HG03521 (cell line): ENCODE measurements around the gene PLEKHN1.

Source experiments
- ATAC-seq: cut with Tn5 transposase; IDR thresholded peaks from one replicate; pipeline ENCODE4 v1.9.1; 2021; ENCODE audit warnings: mild to moderate bottlenecking, moderate library complexity; ENCODE audit not compliant: unreplicated experiment

The PLEKHN1 gene

DNA sequence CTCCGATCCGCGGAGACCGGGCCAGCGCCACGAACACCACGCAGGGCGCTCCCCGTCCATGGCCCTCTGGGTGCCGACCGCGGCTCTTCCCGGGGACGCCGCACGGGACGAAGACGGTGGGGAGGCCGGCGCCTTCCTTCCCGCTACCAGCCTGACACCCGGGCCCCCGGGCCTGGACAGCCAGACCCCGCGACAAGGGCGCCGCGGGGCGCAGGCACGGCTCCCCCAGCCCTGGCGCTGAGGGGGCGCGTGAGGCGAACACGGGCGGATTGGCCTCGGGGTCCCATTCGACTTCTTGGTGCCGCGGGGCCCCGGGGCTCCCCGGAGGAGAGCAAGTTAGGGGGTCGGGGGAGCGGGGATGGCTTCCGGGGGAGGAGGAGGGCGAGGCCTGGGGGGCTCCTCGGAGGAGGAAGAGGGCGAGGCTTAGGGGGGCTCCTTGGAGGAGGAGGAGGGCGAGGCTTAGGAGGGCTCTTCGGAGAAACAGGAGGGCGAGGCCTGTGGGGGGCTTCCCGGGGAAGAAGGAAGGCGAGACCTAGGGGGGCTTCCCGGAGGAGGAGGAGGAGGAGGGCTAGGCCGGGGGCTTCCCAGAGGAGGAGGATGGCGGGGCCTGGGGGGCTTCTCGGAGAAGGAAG is 6.4 kb upstream of the PLEKHN1 start:
- ATAC-seq = no peak

- ATAC-seq = peak; percentile 34
Measured at GRCh38 chr1:960363-961131, 5.7 kb upstream of the PLEKHN1 start, which contains the start of gene KLHL17. Gene KLHL17 (plus strand): TSS chr1:960584. CDS start chr1:960694, 110 bp downstream.

- no peak for ATAC-seq
Measured at GRCh38 chr1:961132-961669, 5.1 kb upstream of the PLEKHN1 start.

DNA sequence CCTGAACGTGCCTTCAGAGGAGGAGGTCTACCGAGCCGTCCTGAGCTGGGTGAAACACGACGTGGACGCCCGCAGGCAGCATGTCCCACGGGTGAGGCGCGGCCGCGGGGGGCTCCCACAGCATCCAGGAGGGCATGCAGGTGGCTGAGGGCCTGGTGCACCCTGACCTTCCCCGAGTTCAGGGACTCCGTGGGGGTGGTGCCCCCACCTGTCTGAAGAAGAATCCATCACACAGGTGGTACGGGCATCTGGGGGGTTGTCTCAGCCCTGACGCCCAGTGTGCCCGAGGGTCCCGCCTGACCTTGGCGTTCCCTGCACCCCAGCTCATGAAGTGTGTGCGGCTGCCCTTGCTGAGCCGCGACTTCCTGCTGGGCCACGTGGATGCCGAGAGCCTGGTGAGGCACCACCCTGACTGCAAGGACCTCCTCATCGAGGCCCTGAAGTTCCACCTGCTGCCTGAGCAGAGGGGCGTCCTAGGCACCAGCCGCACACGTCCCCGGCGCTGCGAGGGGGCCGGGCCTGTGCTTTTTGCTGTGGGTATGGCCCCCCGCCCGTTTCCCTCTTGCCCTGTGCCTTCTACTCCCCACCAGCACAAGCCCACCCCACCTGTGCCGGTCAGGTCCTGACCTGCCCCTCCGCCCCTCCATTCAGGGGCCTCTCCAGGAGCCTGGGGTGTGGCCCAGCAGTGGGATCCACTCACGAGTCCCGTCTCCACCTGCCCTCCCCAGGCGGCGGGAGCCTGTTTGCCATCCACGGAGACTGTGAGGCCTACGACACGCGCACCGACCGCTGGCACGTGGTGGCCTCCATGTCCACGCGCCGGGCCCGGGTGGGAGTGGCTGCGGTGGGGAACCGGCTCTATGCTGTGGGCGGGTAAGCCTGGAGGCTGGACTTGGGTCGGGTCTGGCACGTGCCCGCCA is 3.6 kb upstream of the PLEKHN1 start:
- no peak for ATAC-seq

DNA sequence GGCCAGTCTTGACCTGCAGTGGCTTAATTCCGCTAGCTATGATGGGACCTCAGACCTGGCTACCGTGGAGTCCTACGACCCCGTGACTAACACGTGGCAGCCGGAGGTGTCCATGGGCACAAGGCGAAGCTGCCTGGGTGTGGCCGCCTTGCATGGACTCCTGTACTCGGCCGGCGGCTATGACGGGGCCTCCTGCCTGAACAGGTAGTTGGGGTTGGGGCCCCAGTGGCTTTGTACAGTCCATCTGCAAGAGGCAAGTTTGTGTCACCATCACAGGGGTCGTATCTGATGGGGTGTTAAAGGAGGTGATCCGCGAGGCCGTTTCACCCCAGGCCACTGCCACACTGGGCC is 3.0 kb upstream of the PLEKHN1 start:
- no peak for ATAC-seq

GRCh38 chr1:963746-964525 is 2.3 kb upstream of the PLEKHN1 start:
- ATAC-seq = no peak

DNA sequence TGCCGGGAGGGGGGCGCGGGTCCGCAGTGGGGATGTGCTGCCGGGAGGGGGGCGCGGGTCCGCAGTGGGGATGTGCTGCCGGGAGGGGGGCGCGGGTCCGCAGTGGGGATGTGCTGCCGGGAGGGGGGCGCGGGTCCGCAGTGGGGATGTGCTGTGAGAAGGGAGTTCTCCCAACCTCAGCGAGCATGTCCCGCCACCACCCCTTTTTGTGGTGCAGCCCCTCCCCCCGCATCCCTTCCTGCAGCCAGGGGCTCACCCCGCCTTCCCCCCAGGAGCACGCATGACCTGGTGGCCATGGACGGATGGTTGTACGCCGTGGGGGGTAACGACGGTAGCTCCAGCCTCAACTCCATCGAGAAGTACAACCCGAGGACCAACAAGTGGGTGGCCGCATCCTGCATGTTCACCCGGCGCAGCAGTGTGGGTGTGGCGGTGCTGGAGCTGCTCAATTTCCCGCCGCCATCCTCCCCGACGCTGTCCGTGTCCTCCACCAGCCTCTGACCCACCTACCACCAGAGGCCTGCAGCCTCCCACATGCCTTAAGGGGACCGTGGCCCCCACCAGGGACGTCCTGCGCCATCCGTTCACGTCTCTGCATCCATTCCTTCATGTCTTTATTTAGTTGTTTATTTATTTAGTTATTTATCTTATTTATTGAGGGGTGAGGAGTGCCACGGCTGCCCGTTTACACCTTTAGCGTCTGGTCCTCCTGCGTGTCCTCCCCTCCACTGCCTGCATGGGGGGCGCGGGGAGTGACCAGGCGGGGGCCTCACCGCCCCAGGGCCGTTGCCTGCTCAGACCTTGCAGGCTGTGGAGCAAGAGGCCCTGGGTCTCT is 1.4 kb upstream of the PLEKHN1 start:
- ATAC-seq = no peak

DNA sequence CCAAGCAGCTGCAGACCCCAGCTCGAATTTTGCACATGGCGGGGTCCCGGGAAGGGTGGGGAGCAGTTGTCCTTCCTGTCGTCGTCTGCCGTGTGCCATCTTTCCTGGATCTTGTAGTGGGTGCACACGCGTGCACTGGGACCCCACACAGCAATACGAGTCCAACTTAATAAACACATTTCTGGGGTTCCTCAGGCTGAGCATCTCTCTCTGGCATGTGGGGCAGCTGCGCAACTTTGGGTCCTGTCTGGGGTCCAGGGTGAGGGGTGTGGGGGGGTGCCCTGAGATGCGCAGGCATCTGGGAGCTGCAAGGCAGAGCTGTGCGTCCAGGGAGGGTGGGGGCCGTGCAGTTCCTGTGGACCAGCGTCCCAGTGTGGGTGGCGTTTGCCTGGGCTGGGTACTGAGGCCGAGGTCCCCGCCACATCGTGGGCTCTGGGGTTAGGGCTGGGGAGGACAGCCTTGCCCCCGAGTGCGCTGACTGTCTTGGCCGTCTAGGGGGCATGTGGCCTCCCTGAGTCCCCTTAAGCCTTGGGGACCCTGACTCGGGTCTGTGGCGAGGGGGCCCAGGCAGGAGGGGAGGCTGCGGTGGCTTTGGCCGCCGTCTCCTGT is 652 bp upstream of the PLEKHN1 start:
- no peak for ATAC-seq

GRCh38 chr1:966704-967300 is 520 bp downstream of the PLEKHN1 start:
- peak; percentile 42 for ATAC-seq

GRCh38 chr1:967466-968343 is 1.4 kb downstream of the PLEKHN1 start:
- no peak for ATAC-seq

GRCh38 chr1:969260-969855 is 3.1 kb downstream of the PLEKHN1 start:
- ATAC-seq = no peak

DNA sequence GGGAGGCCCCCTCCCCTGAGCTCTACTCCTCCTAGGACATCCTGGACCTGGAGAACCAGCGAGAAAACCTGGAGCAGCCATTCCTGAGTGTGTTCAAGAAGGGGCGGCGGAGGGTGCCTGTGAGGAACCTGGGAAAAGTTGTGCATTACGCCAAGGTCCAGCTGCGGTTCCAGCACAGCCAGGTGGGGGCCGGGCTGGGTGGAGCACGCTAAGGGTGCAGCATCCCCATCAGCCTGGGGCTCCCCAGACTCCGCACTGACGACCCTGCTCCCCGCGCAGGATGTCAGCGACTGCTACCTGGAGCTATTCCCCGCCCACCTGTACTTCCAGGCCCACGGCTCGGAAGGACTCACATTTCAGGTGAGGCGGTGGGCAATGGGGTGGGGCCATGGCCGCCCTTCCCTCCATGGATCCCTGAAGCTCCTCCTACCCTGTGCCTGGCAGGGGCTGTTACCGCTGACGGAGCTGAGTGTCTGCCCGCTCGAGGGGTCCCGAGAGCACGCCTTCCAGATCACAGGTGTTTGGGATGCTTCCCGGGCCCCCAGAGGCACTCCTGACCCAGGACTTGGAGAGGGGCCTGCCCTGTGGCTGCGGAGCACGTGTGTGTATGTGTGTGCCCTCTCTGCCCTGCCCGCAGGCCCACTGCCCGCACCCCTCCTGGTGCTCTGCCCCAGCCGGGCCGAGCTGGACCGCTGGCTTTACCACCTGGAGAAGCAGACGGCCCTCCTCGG is 4.1 kb downstream of the PLEKHN1 start:
- no peak for ATAC-seq

GRCh38 chr1:970973-971730 is 4.9 kb downstream of the PLEKHN1 start:
- ATAC-seq = no peak

GRCh38 chr1:971751-972506 is 5.6 kb downstream of the PLEKHN1 start:
- no peak for ATAC-seq

GRCh38 chr1:972726-973458 is 6.6 kb downstream of the PLEKHN1 start:
- ATAC-seq = no peak
